OCI-LY1 (cell line): Measurements from ENCODE around the gene FAIM.

Experiments
- H2AFZ ChIP-seq: fragments of 200-600 bp; sonication (generic), shearing (Covaris generic); 2 replicates; pipeline ENCODE4 v1.6.0; 2014; ENCODE audit warnings: antibody characterized with exemption, mild to moderate bottlenecking, low read length
- H3F3A ChIP-seq: fragments of 200-600 bp; sonication (generic), shearing (Covaris generic); 2 replicates; pipeline ENCODE4 v1.6.0; 2014; ENCODE audit warnings: mild to moderate bottlenecking, antibody characterized with exemption, low read length, moderate library complexity; ENCODE audit not compliant: insufficient read depth
- H3K27ac ChIP-seq: fragments of 200-600 bp; sonication (generic); 2 replicates; pipeline ENCODE4 v1.5.1; 2014; ENCODE audit warnings: low read length, mixed run types, mild to moderate bottlenecking, low read depth; ENCODE audit not compliant: poor library complexity, severe bottlenecking
- H3K27me3 ChIP-seq: fragments of 200-600 bp; sonication (generic); 2 replicates; pipeline ENCODE4 v1.6.0; 2014; ENCODE audit warnings: antibody characterized with exemption, mild to moderate bottlenecking, low read length, moderate library complexity; ENCODE audit not compliant: insufficient read depth
- H3K36me3 ChIP-seq: fragments of 200-600 bp; sonication (generic); 2 replicates; pipeline ENCODE4 v1.6.1; 2014; ENCODE audit warnings: mild to moderate bottlenecking, antibody characterized with exemption, low read length, moderate library complexity, mixed read lengths; ENCODE audit not compliant: insufficient read depth
- H3K4me1 ChIP-seq: fragments of 200-600 bp; sonication (generic); 2 replicates; pipeline ENCODE4 v1.5.1; 2014; ENCODE audit warnings: mild to moderate bottlenecking, low read length, moderate library complexity; ENCODE audit not compliant: insufficient read depth, severe bottlenecking
- H3K4me2 ChIP-seq: fragments of 200-600 bp; sonication (generic), shearing (Covaris generic); 2 replicates; pipeline ENCODE4 v1.6.1; 2014; ENCODE audit warnings: low read length
- H3K4me3 ChIP-seq: fragments of 200-600 bp; sonication (generic); 2 replicates; pipeline ENCODE4 v1.5.1; 2014; ENCODE audit warnings: low read length, low read depth, mild to moderate bottlenecking, mixed read lengths; ENCODE audit not compliant: poor library complexity, severe bottlenecking
- H3K79me2 ChIP-seq: fragments of 200-600 bp; shearing (Covaris generic); 2 replicates; pipeline ENCODE4 v1.6.1; 2016; ENCODE audit warnings: mixed run types, low read length, mixed read lengths; ENCODE audit not compliant: insufficient read depth
- H3K9ac ChIP-seq: fragments of 200-600 bp; sonication (generic), shearing (Covaris generic); 2 replicates; pipeline ENCODE4 v1.6.1; 2014; ENCODE audit warnings: mild to moderate bottlenecking, low read length, mixed read lengths
- H3K9me2 ChIP-seq: fragments of 200-600 bp; sonication (generic), shearing (Covaris generic); 2 replicates; pipeline ENCODE4 v1.6.1; 2014; ENCODE audit warnings: low read depth, mild to moderate bottlenecking, low read length, mixed read lengths
- H3K9me3 ChIP-seq: fragments of 200-600 bp; shearing (Covaris generic); 2 replicates; pipeline ENCODE4 v1.6.1; 2014; ENCODE audit warnings: low read length, mixed read lengths
- H4K20me1 ChIP-seq: fragments of 200-600 bp; sonication (generic), shearing (Covaris generic); 2 replicates; pipeline ENCODE4 v1.6.0; 2016; ENCODE audit warnings: mild to moderate bottlenecking, low read length; ENCODE audit not compliant: insufficient read depth
- EZH2 ChIP-seq: fragments of 200-600 bp; sonication (generic), shearing (Covaris generic); IDR thresholded peaks from 2 replicates; pipeline ENCODE4 v1.8.0; 2017; ENCODE audit warnings: borderline replicate concordance, mixed run types, mild to moderate bottlenecking, antibody characterized with exemption, low read length, moderate library complexity, mixed read lengths
- TF ChIP-seq, protein P1 (sequence below): fragments of 200-600 bp; sonication (generic), shearing (Covaris generic); IDR thresholded peaks from 2 replicates; pipeline ENCODE4 v1.5.1; 2017; ENCODE audit warnings: mild to moderate bottlenecking, antibody characterized with exemption, low read length, moderate library complexity, mixed read lengths

Gene FAIM

DNA sequence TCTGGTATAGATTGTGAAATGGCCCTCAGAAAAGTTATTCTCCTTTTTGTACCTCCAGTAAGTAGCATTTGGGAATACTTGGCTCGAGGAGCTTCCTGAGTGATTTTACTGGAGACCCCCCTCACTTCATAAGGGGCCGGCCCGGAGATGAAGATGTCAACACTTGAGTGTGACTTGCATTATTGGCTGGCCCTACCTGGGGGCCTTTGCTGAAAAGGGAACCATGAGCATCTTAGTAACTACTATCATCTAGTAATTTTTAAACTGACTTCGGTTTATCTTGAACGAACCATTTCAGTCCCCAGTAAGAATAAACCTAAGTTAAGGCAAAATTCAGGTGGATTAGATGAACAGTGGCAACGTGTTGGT lies 1.3 kb downstream of the FAIM start:
- Histone ChIP-seq H3K36me3 (0 out of 2 replicates have a peak, but pooled peaks cover 3% of the 10 kb centered on the region), H3F3A (no peaks in the 10 kb centered on the region; the same call in 1 of the 2 replicates), H4K20me1 (no peaks in the 10 kb centered on the region), H2AFZ (no peak overlapping the region; the same call in 1 of the 2 replicates), H3K9me2 (no peaks in the 10 kb centered on the region), H3K27me3 (no peaks in the 10 kb centered on the region), H3K4me2 (peak overlapping the region; percentile 69), H3K27ac (peak overlapping the region; percentile 65), H3K4me1 (peaks cover 23% of the 10 kb centered on the region), H3K4me3 (peak overlapping the region; percentile 78), H3K9me3 (no peaks in the 10 kb centered on the region), H3K9ac (peak overlapping the region; percentile 89), H3K79me2 (peaks cover 14% of the 10 kb centered on the region)
- TF ChIP-seq, protein P1, sequence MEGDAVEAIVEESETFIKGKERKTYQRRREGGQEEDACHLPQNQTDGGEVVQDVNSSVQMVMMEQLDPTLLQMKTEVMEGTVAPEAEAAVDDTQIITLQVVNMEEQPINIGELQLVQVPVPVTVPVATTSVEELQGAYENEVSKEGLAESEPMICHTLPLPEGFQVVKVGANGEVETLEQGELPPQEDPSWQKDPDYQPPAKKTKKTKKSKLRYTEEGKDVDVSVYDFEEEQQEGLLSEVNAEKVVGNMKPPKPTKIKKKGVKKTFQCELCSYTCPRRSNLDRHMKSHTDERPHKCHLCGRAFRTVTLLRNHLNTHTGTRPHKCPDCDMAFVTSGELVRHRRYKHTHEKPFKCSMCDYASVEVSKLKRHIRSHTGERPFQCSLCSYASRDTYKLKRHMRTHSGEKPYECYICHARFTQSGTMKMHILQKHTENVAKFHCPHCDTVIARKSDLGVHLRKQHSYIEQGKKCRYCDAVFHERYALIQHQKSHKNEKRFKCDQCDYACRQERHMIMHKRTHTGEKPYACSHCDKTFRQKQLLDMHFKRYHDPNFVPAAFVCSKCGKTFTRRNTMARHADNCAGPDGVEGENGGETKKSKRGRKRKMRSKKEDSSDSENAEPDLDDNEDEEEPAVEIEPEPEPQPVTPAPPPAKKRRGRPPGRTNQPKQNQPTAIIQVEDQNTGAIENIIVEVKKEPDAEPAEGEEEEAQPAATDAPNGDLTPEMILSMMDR: no peak
- no peak for TF ChIP-seq EZH2

DNA sequence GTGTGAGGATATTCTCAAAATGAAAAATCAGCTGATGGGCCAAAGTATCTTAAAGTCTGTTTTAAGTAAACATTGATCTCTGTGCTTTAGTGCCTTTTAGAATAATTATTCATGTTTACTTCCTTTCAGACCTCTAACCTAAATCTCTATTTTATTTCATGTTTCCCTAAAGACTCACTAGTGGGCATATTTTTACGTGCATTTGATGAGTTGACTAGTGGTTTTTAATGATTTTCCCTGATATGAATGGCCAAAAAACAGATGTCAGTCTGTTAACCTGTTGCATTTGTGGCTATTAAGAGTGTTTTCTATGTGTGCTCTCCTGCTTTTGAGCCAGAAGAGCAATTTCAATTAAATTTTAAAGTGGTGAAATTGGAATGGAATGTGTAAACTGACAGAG lies 6.9 kb downstream of the FAIM start:
- Histone ChIP-seq H3F3A (no peaks in the 10 kb centered on the region; the same call in 1 of the 2 replicates), H3K27me3 (no peaks in the 10 kb centered on the region), H3K9ac (no peak overlapping the region), H3K79me2 (peaks cover 18% of the 10 kb centered on the region; the same call in 1 of the 2 replicates), H3K4me3 (no peak overlapping the region), H3K4me2 (no peak overlapping the region), H3K9me2 (no peaks in the 10 kb centered on the region), H4K20me1 (no peaks in the 10 kb centered on the region), H3K36me3 (0 out of 2 replicates have a peak, but pooled peaks cover 3% of the 10 kb centered on the region), H3K9me3 (no peaks in the 10 kb centered on the region), H3K4me1 (peaks cover 26% of the 10 kb centered on the region), H2AFZ (no peak overlapping the region), H3K27ac (no peak overlapping the region)
- no peak for TF ChIP-seq EZH2
- TF ChIP-seq, protein P1: no peak

DNA sequence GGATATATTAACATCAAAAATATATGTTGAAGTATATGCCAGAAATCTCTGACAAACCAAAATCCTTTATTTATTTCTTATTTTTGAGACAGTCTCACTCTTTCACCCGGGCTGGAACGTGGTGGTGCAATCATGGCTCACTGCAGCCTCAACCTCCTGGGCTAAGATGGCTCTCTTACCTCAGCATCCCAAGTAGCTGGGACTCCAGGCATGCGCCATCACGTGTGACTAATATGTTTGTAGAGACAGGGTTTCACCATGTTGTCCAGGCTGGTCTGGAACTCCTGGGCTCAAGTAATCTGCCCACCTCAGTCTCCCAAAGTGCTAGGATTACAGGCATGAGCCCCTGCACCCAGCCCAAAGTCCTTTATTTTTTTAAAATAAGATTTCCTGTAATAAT lies 11.9 kb downstream of the FAIM start:
- peaks cover 10% of the 10 kb centered on the region; the same call in 1 of the 2 replicates for H3K79me2 ChIP-seq
- H3K27ac ChIP-seq: no peak overlapping the region
- no peak overlapping the region for H3K4me2 ChIP-seq
- no peaks in the 10 kb centered on the region for H3K36me3 ChIP-seq
- H3F3A ChIP-seq: no peaks in the 10 kb centered on the region; the same call in 1 of the 2 replicates
- no peak overlapping the region for H3K9ac ChIP-seq
- H3K4me1 ChIP-seq: peaks cover 22% of the 10 kb centered on the region
- no peak overlapping the region for H3K4me3 ChIP-seq
- no peaks in the 10 kb centered on the region for H3K27me3 ChIP-seq
- no peaks in the 10 kb centered on the region for H3K9me3 ChIP-seq
- TF ChIP-seq, protein P1: no peak
- TF ChIP-seq EZH2: no peak
- H2AFZ ChIP-seq: no peak overlapping the region
- no peaks in the 10 kb centered on the region for H3K9me2 ChIP-seq
- no peaks in the 10 kb centered on the region for H4K20me1 ChIP-seq
